Measurements from ENCODE around the gene TM9SF1. TPM values are rescaled to one million over a fixed set of nuclear protein-coding genes. Genes with fewer than 3 reads are reported as not detected.

Gene TM9SF1
- total and polyA plus RNA-seq, 9 of the 15 experiments (the other 6 are each of a cell fraction or from before 2014, with no cell fraction given) = 5.3 to 20.3 (median 11.8) TPM

DNA sequence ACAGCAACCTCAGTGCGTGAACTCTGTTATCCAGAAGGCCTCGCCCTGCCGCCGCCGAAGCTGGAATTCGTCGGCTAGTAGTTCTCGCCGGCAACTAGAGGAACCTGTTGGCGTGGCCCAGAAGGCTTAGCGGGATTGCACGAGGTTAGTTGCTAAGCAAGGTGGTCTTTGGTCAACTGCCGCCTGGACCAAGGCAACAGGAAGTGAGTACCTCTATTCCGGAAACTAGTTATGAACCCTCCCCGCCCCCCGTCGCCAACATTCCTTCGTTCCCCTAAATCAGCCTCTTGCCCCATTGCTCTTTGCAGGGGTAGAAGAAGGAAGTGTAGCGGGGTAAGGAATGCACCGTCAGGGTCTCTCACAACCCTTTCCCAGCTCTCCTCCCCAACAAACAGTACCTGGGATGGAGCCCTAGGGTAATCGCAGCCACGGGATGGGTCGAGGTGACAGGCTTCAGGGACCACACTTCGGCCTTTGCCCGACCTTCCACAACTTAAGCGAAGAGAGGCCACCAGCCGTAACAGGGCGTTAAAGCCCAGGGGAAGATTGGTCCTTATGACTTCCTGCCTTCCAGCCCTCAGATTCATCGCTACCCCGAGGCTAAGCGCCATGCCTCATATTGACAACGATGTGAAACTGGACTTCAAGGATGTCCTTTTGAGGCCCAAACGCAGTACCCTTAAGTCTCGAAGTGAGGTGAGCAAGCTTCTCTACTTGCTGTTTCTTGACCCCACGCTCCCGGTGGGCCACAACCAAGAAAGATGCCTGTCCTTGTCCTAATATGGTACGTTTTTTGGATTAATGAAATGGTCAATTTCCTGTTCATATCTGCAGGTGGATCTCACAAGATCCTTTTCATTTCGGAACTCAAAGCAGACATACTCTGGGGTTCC is 37.6 kb upstream of the TM9SF1 start, which contains the start of gene GMPR2:
Gene GMPR2, plus strand, starts transcription at position 285 of the 893 bp plus-strand sequence. Its CDS starts 325 bp downstream, at position 610.
- DNase-seq (ENCODE audit: extremely low read depth in 1 of 4, low spot score in 3 of 4) (peak; percentile 41 to 71 (median 54)), ATAC-seq (peak; percentile 76), FAIRE-seq (peak; percentile 86)
- no peaks in the 10 kb centered on the region for H3K9me1 ChIP-seq (ENCODE audit: control insufficient read depth, insufficient read depth, low read length)
- H3K27ac ChIP-seq (ENCODE audit: extremely low read depth, low read depth, low read length) = peak within 1 kb of the TSS; percentile 89
- POLR2A ChIA-PET = interaction anchor here (0.7 kb wide), 1 partner anchor 85 kb away, joined by 3 read pairs; no protein-coding TSS in a partner anchor
- in situ Hi-C loops (cut with MboI) (no loop called here), intact Hi-C loops (cut with micrococcal nuclease) (loop anchor here (2.0 kb wide), 1 partner anchor 16 kb away; the partner anchor contains the start of gene MDP1)
- peaks cover 40% of the 10 kb centered on the region for H3K36me3 ChIP-seq (ENCODE audit: control insufficient read depth, insufficient read depth, low read length)
- peak within 1 kb of the TSS; percentile 99 for H2AFZ ChIP-seq (ENCODE audit: low read depth, low read length)
- 2% methylated on average over 38 of the region's 38 CpGs for whole genome bisulfite sequencing (ENCODE audit: insufficient coverage, low coverage, missing lambda C conversion rate)
- TSS peak; percentile 63 for BruUV-seq (replicated peaks)
- peaks cover 6 to 15% of the 10 kb centered on the region in 2 experiments for H3K4me1 ChIP-seq (replicated peaks in 1 of 2; ENCODE audit: control insufficient read depth in 2 of 2, insufficient read depth in 2 of 2, low read length in 2 of 2)
- H3K79me2 ChIP-seq (ENCODE audit: control insufficient read depth, insufficient read depth, low read length) = peaks cover 39% of the 10 kb centered on the region
- H3K4me2 ChIP-seq (ENCODE audit: insufficient read depth, low read length) = peak within 1 kb of the TSS; percentile 98
- H3K9me3 ChIP-seq (replicated peaks; ENCODE audit: control insufficient read depth, insufficient read depth, low read depth, low read length) = no peaks in the 10 kb centered on the region
- H3K27me3 ChIP-seq (ENCODE audit: control insufficient read depth in 2 of 2, insufficient read depth in 2 of 2, low read length in 2 of 2) = no peaks in the 10 kb centered on the region
- H3K4me3 ChIP-seq = peak within 1 kb of the TSS; percentile 54
- peak within 1 kb of the TSS; percentile 72 to 94 for H3K9ac ChIP-seq (ENCODE audit: insufficient read depth in 1 of 2, low read depth in 2 of 2, low read length in 2 of 2)
- H4K20me1 ChIP-seq (replicated peaks; ENCODE audit: control insufficient read depth, insufficient read depth, low read length) = no peaks in the 10 kb centered on the region
- CTCF ChIA-PET (ENCODE audit: low intra/inter-chr PET ratio) = no interaction called here
- no peak for TF ChIP-seq ZFP1 (CRISPR knock-in tag; IDR thresholded peaks at IDR 0.05)
- TF ChIP-seq, protein P1, sequence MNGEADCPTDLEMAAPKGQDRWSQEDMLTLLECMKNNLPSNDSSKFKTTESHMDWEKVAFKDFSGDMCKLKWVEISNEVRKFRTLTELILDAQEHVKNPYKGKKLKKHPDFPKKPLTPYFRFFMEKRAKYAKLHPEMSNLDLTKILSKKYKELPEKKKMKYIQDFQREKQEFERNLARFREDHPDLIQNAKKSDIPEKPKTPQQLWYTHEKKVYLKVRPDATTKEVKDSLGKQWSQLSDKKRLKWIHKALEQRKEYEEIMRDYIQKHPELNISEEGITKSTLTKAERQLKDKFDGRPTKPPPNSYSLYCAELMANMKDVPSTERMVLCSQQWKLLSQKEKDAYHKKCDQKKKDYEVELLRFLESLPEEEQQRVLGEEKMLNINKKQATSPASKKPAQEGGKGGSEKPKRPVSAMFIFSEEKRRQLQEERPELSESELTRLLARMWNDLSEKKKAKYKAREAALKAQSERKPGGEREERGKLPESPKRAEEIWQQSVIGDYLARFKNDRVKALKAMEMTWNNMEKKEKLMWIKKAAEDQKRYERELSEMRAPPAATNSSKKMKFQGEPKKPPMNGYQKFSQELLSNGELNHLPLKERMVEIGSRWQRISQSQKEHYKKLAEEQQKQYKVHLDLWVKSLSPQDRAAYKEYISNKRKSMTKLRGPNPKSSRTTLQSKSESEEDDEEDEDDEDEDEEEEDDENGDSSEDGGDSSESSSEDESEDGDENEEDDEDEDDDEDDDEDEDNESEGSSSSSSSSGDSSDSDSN (IDR thresholded peaks at IDR 0.05; ENCODE audit: borderline replicate concordance in 1 of 2, low read depth in 2 of 2, low read length in 2 of 2) = no peak
- no peak for TF ChIP-seq RFX5 (IDR thresholded peaks at IDR 0.05; ENCODE audit: low read depth, low read length)
- TF ChIP-seq ZNF717 (CRISPR knock-in tag; IDR thresholded peaks at IDR 0.05) = no peak
- no peak for TF ChIP-seq WHSC1 (IDR thresholded peaks at IDR 0.05; ENCODE audit: low read length)
- no peak for TF ChIP-seq NR4A1 (CRISPR knock-in tag; IDR thresholded peaks at IDR 0.05)
- TF ChIP-seq NR4A1 (tag; IDR thresholded peaks at IDR 0.05) = no peak
- TF ChIP-seq NFIC (IDR thresholded peaks at IDR 0.05) = no peak
- TF ChIP-seq ATF7 (IDR thresholded peaks at IDR 0.05) = no peak
- TF ChIP-seq ZNF431 (CRISPR knock-in tag; IDR thresholded peaks at IDR 0.05) = no peak
- no peak for TF ChIP-seq KDM1A (IDR thresholded peaks at IDR 0.05)
- no peak for TF ChIP-seq TOE1 (IDR thresholded peaks at IDR 0.05; ENCODE audit: borderline replicate concordance)
- no peak for TF ChIP-seq TOE1 (CRISPR knock-in tag; IDR thresholded peaks at IDR 0.05; ENCODE audit: borderline replicate concordance, low read depth)
- TF ChIP-seq ZNF146 (CRISPR knock-in tag; IDR thresholded peaks at IDR 0.05; ENCODE audit: unreplicated experiment) = no peak
- TF ChIP-seq, protein P2, sequence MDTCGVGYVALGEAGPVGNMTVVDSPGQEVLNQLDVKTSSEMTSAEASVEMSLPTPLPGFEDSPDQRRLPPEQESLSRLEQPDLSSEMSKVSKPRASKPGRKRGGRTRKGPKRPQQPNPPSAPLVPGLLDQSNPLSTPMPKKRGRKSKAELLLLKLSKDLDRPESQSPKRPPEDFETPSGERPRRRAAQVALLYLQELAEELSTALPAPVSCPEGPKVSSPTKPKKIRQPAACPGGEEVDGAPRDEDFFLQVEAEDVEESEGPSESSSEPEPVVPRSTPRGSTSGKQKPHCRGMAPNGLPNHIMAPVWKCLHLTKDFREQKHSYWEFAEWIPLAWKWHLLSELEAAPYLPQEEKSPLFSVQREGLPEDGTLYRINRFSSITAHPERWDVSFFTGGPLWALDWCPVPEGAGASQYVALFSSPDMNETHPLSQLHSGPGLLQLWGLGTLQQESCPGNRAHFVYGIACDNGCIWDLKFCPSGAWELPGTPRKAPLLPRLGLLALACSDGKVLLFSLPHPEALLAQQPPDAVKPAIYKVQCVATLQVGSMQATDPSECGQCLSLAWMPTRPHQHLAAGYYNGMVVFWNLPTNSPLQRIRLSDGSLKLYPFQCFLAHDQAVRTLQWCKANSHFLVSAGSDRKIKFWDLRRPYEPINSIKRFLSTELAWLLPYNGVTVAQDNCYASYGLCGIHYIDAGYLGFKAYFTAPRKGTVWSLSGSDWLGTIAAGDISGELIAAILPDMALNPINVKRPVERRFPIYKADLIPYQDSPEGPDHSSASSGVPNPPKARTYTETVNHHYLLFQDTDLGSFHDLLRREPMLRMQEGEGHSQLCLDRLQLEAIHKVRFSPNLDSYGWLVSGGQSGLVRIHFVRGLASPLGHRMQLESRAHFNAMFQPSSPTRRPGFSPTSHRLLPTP (IDR thresholded peaks at IDR 0.05; ENCODE audit: borderline replicate concordance, extremely low read depth, insufficient read length) = no peak
- TF ChIP-seq TAF9B (IDR thresholded peaks at IDR 0.05; ENCODE audit: partially characterized antibody) = peak; percentile 38
